Thoracic aorta (tissue), 2 donors: ENCODE data around the gene DLGAP1. TPM values are rescaled to one million over a fixed set of nuclear protein-coding genes. Genes with fewer than 3 reads are reported as not detected.

ENCODE experiments used
- ATAC-seq: fragments of 150-250 bp; one replicate; pipeline ENCODE4 v1.8.0; 2017; ENCODE audit warnings: low read depth; ENCODE audit not compliant: insufficient number of reproducible peaks, low FRiP score
- DNase-seq: peaks from one replicate; pipeline ENCODE4 v3.0.0-alpha.2; 2020; ENCODE audit warnings: low spot score
- H3K27ac ChIP-seq, 2 donors: fragments of 200-600 bp; sonication (generic); 1 replicate in 1 of 2; 2 replicates in 1 of 2; pipeline ENCODE4 v1.5.1; 2016; ENCODE audit warnings: mild to moderate bottlenecking in 2 of 2, moderate library complexity in 2 of 2
- H3K27me3 ChIP-seq: fragments of 200-600 bp; sonication (generic); replicated peaks from 2 replicates; pipeline ENCODE4 v1.6.0; 2016; ENCODE audit warnings: mild to moderate bottlenecking; ENCODE audit not compliant: insufficient read depth
- H3K36me3 ChIP-seq: fragments of 200-600 bp; sonication (generic); one replicate; pipeline ENCODE4 v1.5.1; 2016
- H3K4me1 ChIP-seq, 2 donors: fragments of 200-600 bp; sonication (generic); 1 replicate in 1 of 2; 2 replicates in 1 of 2; pipeline versions ENCODE4 v1.5.1 to v1.6.0; 2016; ENCODE audit warnings: low read depth in 2 of 2, mild to moderate bottlenecking in 1 of 2; ENCODE audit not compliant: control insufficient read depth in 1 of 2
- H3K4me3 ChIP-seq: fragments of 200-600 bp; sonication (generic); 2 replicates; pipeline ENCODE4 v1.5.1; 2016; ENCODE audit warnings: mild to moderate bottlenecking
- H3K9me3 ChIP-seq: fragments of 200-600 bp; sonication (generic); 2 replicates; pipeline ENCODE4 v1.5.1; 2016
- total RNA-seq, 2 donors: library from RNA; depleted of rRNA; stranded (reverse); fragments of >200 nt; gene quantifications; one replicate each; pipeline versions ENCODE4 v1.1.0 to v1.2.3, GENCODE V29; 2016
- TF ChIP-seq, protein P1 (sequence below): fragments of 200-600 bp; sonication (generic); IDR thresholded peaks from one replicate; pipeline ENCODE4 v1.5.1; 2019; ENCODE audit warnings: antibody characterized with exemption

DLGAP1 gene
- total RNA-seq, 2 donors from 2014 or later, result 7.3 to 19.0 TPM

DNA sequence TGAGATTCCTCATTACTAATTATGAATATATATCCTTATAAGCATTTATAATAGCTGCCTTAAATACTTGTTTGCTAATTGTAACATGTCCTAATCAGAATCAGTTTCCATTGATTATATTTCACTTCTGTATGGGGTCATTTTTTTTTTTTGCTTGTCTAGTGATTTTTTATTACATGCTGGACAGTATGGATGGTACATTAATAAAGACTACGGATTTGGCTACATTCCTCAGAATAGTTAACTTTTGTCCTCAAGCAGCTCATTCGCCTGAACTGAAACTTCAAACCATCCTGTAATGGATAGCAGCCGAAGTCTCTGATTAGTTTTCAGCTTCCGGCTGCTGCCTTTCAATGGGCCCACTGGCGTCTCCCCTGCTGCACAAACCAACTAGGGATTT lies 993.4 kb downstream of the DLGAP1 start:
- Histone ChIP-seq H3K27me3 (no peaks in the 10 kb centered on the region), H3K27ac (no peak overlapping the region), H3K9me3 (no peaks in the 10 kb centered on the region), H3K36me3 (peaks cover 16% of the 10 kb centered on the region), H3K4me1 (peaks cover 10 to 17% of the 10 kb centered on the region in 2 donors), H3K4me3 (no peak overlapping the region)
- DNase-seq, result no peak
- TF ChIP-seq, protein P1, sequence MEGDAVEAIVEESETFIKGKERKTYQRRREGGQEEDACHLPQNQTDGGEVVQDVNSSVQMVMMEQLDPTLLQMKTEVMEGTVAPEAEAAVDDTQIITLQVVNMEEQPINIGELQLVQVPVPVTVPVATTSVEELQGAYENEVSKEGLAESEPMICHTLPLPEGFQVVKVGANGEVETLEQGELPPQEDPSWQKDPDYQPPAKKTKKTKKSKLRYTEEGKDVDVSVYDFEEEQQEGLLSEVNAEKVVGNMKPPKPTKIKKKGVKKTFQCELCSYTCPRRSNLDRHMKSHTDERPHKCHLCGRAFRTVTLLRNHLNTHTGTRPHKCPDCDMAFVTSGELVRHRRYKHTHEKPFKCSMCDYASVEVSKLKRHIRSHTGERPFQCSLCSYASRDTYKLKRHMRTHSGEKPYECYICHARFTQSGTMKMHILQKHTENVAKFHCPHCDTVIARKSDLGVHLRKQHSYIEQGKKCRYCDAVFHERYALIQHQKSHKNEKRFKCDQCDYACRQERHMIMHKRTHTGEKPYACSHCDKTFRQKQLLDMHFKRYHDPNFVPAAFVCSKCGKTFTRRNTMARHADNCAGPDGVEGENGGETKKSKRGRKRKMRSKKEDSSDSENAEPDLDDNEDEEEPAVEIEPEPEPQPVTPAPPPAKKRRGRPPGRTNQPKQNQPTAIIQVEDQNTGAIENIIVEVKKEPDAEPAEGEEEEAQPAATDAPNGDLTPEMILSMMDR, result no peak
- no peak for ATAC-seq

DNA sequence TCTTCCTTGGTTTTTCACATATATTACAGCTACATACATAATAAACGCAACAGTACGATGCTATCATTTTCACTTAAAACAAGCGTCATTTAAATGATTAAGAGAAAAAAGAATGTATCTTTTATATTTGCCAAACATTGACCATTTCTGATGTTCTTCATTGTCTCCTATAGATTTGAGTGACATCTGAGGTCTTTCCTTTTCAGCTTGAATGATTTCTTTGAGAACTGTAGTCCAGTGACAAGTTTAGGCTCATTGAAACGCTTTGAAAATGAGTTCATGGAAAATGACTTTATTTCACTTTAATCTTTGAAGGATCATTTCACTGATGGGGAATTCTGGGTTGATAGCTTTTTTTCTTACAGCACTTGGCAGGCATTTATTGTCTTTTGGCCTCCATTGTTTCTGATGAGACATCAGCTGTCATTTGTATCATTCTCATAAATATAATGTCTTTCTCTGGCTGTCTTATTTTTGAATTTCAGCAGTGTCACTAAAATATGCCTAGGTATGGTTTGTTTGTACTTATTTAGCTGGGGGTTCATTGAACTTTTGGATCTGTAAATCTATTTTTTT lies 994.2 kb downstream of the DLGAP1 start:
- ATAC-seq (no peak), DNase-seq (no peak)
- Histone ChIP-seq H3K4me1 (peaks cover 12 to 25% of the 10 kb centered on the region in 2 donors), H3K27ac (no peak overlapping the region), H3K4me3 (no peak overlapping the region), H3K27me3 (no peaks in the 10 kb centered on the region), H3K9me3 (no peaks in the 10 kb centered on the region), H3K36me3 (peaks cover 23% of the 10 kb centered on the region)
- TF ChIP-seq, protein P1, result no peak

DNA sequence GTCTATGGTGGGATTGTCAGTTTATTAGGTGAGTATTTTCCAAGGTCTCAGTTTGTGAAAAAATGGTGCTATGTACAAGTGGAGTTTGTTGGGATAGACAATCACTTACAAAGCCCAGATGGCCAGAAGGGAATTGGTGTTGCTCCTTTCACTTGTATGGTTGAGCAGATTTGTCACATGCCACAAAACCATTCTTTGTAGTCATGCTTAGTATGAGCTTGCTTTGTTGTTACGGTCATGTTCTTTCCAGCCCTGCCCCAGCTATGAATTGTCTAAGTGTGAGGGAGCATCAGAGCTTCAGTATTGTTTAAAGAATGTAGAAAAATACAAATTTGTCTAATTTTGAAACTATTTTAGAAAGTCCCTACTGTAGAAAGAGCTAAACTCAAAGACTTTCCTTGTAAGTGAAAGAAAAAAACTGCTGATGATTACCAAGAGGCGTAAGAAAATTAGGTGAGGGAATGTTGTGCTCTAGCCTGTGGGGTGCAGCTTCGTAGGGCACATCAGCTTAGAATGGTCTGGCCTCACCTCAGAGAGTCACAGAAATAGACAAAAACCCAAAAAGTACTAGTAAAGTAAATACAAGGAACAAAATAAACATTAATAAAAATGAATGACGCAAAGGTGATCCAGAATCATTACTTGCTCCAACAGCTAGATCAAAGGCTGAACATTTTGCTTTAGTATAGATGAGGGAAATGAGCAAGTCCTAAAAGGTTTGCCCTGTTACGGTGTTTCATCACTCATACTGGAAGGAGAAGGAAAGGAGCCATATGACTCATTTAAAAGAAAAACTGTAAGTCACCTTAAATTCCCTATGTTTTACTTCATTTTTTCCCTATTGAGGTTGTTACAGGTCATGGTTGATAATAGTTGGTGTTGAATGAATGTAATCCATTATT lies 995.9 kb downstream of the DLGAP1 start:
- no peak overlapping the region for H3K4me3 ChIP-seq
- no peak overlapping the region for H3K27ac ChIP-seq
- no peak for ATAC-seq
- TF ChIP-seq, protein P1, result no peak
- DNase-seq, result no peak
- no peaks in the 10 kb centered on the region for H3K27me3 ChIP-seq
- peaks cover 22 to 42% of the 10 kb centered on the region in 2 donors for H3K4me1 ChIP-seq
- no peaks in the 10 kb centered on the region for H3K9me3 ChIP-seq
- peaks cover 23% of the 10 kb centered on the region for H3K36me3 ChIP-seq

DNA sequence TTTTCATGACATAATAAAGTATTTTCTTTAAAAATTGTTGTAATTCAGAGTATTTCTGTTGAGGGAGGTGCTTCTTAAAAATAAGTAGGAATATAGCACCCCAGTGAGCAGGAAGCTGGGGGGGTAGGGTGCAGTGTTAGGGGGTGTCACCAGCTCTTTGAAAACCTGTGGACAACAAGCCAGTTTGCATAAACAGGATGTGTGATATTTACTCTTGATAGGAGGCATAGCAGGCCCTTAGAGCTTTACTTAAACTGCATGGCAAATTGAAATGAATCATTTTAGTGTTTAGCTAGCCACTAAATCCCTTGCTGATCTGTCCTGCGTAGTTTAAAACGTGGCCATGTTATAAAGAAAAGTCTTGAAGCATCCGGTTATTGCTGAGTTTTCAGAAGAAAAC lies 996.7 kb downstream of the DLGAP1 start:
- Histone ChIP-seq H3K36me3 (peaks cover 23% of the 10 kb centered on the region), H3K27ac (no peak overlapping the region), H3K4me3 (no peak overlapping the region), H3K4me1 (peaks cover 22 to 45% of the 10 kb centered on the region in 2 donors), H3K27me3 (no peaks in the 10 kb centered on the region), H3K9me3 (no peaks in the 10 kb centered on the region)
- ATAC-seq (no peak), DNase-seq (no peak)
- TF ChIP-seq, protein P1, result no peak

DNA sequence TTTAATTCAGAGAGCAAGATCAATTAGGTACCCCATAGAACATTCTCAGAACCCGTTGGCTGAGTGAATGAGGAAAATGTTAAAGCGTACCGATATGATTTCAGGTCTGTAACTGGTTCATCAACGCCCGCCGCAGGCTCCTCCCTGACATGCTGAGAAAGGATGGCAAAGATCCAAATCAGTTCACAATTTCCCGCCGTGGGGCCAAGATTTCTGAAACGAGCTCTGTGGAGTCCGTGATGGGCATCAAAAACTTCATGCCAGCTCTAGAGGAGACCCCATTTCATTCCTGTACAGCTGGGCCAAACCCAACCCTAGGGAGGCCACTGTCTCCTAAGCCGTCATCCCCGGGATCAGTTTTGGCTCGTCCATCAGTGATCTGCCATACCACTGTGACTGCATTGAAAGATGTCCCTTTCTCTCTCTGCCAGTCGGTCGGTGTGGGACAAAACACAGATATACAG lies 997.8 kb downstream of the DLGAP1 start:
- ATAC-seq, result no peak
- H3K27me3 ChIP-seq, result no peaks in the 10 kb centered on the region
- H3K27ac ChIP-seq, result no peak overlapping the region
- TF ChIP-seq, protein P1, result no peak
- H3K4me1 ChIP-seq, result peaks cover 22 to 55% of the 10 kb centered on the region in 2 donors
- H3K9me3 ChIP-seq, result no peaks in the 10 kb centered on the region
- peaks cover 23% of the 10 kb centered on the region for H3K36me3 ChIP-seq
- H3K4me3 ChIP-seq, result no peak overlapping the region
- no peak for DNase-seq
